Activated CD4-positive, alpha-beta T cell treated with anti-CD3 and anti-CD28 coated beads, Interleukin-10, Interleukin-2, amounts not matched to agents 100 ng/mL and 50 ng/mL, durations not matched to agents 16 hours and 8 hours (primary cell): ENCODE results near the gene AGAP3.
A peak's percentile ranks its signal among the peaks of the same experiment; 100 is the strongest.

Source experiments
- DNase-seq: peaks from one replicate; pipeline ENCODE4 v3.0.0-alpha.2; 2020

AGAP3 gene

DNA sequence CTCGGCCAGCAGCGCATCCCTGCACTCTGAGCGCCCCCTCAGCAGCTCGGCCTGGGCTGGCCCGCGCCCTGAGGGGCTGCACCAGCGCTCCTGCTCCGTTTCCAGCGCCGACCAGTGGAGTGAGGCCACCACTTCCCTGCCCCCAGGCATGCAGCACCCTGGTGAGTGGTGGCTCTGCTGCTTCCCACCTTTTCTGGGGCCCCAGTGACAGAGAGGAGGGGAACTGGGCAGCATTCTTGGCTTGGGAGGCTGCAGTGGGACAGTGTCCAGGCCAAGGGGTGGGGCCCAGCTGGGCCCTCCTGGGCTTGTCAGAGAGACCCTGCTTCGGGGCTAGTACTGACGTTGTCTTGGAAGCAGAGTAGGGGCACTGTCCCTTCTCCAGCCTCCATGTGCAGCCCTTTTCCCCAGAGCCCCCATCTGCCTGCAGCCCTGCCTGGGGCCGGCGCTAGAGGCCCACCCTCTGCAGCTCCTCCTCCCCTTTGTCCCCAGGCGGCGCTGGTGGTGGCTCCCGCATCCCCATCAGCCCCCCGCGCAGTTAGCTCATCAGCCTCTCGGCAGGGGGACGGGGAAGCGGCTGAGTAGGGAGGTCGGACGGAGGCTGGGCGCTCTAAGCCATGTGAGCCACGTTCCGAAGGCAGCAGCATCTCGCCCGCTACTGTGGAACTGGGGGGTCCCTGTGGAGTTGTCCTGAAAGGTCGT, 52.0 kb downstream of the AGAP3 start:
- DNase-seq = no peak

DNA sequence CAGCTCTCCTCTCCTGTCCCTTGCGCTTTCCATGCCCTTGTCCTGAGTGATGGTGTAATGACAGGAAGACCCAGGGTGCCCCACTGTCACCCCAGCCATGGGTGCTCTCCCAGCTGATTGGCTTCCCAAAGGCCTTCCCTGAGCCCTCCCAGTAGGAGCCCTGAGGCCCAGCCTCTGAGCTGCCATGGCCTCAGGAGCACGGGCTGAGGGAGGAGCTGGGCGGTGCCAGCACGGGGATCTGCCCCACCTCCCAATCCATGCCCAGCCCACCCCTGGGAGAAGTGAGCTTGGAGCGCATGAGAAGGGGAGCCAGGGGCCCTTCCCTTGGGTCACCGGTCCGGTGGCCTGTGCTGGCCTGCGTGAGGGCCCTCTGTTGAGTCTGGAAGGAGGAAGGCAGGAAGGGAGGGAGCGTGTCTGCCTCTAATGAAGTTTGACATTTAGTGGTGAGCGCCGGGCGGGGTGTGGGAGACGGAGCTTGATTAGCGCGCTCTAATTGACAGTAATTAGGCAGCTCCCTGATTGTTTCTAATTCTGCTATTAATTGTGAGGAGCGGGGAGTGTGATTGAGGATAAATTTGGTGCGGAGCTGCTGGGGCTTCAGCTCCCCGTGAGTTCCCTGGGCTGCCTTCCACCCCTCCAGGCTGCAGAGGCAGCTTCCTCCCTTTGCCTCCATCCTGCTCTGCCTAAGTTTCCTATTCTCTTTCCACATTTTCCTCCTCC, 53.0 kb downstream of the AGAP3 start:
- no peak for DNase-seq

DNA sequence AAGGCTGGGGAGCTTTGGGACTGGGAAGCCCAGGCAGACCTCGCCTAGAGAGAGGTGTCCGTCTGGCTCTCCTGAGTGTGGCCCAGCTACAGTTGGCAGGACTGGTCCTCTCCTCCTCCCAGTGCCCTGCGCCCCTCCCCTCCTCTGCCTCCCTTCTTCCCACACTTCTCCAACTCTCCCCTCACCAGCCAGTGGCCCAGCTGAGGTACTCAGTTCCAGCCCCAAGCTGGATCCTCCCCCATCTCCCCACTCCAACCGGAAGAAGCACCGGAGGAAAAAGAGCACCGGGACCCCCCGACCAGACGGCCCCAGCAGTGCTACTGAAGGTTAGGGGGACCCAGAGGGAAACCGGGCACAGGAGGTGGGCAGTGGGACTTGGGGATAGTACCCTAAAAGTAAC, 53.5 kb downstream of the AGAP3 start:
- no peak for DNase-seq

DNA sequence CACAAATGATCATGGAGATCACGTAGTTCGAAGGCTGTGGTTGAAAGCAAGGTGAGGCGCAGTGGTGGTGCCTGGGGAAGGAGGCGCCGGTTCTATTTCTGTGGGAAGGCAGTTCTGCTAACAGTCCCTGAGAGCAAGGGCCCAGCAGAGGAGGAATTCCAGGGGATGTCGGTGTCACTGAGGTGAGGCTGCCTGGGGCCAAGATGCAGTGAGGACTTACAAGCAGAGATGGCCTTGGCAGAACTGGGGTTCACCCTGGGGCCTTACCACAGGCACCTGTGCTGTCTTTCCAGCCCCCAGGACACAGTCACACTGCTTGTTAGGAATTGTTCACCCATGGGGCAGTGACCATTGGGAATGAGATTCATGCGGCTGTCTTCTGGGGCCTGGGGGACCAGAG, 54.6 kb downstream of the AGAP3 start:
- DNase-seq = no peak

DNA sequence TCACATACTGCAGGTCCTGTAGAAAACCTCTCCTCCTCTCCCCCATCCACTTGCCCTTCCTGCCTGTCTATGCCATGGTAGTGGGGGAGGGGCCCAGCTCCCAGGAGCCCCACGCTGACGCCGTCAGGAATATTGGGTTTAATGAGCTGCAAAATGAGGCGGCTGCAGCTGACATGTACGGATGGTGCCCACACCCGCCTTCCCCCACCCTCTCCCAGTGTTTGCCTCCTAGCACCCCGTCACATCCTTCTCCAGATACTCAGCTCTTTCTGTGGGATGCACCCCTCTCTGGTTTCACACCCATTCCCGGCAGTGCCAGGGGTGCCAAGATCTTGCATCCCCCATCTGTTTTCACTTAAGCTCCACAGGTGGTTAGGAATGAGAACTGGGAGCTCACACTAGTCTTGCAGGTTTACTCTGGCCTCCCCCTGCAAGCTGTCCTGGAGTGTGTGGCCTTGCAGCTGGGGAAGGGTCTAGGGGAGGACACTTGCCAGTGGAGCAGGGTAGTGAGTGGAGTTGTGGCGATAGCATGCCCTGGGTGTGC, 55.1 kb downstream of the AGAP3 start:
- no peak for DNase-seq

DNA sequence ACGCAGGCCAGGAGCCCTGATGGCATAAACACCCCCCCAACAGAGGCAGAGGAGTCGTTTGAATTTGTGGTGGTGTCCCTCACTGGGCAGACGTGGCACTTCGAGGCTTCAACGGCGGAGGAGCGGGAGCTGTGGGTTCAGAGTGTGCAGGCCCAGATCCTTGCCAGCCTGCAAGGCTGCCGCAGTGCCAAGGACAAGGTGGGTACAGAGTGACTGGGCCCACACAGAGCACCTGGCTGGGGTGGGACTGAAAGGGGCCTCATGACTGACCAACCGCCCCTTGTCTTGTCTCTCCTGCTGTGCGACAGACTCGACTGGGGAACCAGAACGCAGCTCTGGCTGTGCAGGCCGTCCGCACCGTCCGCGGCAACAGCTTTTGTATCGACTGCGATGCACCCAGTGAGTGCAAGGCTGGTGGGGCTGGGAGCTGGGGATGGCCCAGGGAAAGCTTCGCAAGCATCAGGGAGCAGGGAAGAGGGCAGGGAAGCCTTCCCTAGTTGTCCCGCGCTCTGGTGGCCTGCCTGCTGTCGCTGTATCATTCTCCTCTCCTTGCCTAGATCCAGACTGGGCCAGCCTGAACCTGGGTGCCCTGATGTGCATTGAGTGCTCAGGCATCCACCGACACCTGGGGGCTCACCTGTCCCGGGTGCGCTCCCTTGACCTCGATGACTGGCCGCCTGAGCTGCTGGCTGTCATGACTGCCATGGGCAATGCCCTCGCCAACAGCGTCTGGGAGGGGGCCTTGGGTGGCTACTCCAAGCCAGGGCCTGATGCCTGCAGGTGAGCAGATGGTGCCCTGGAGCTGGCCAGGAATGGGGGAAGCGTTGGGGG, 55.8 kb downstream of the AGAP3 start:
- no peak for DNase-seq

DNA sequence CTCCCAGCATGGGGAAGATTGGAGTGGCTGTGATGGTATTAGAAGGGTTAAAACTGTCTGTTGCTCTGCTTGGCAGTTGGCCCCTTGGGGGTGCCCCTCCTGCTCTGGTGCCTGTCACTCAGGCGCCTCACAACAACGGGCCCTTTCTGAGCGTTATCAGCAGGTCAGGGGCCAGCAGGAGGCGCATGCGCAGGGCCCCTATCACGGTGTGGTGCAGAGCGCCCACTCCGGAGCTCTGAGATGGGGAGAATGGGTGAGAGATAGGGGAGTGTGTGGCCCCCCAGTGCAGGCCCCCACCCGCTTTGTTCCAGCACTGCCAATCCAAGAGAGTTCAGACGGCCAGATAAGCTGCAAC, 56.4 kb downstream of the AGAP3 start:
- no peak for DNase-seq

DNA sequence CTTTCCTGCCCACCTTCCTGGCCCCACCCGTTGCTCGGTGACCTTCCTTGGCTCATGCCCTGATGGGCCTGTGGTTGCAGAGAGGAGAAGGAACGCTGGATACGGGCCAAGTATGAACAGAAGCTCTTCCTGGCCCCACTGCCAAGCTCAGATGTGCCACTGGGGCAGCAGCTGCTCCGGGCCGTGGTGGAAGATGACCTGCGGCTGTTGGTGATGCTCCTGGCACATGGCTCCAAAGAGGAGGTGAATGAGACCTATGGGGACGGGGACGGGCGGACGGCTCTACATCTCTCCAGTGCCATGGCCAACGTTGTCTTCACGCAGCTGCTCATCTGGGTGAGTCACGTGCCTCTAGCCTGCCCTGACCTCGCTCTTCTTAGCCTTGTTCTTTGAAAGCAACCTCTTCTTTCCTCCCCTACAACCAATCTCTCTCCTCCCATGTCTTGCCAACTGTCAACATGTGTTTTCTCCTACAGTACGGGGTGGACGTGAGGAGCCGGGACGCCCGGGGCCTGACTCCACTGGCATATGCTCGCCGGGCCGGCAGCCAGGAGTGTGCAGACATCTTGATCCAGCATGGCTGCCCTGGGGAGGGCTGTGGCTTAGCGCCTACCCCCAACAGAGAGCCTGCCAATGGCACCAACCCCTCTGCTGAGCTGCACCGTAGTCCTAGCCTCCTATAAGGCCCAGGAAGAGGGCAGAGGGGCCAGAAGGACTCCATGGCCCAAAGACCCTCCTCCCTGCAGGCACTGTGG, 57.2 kb downstream of the AGAP3 start:
- DNase-seq = no peak

DNA sequence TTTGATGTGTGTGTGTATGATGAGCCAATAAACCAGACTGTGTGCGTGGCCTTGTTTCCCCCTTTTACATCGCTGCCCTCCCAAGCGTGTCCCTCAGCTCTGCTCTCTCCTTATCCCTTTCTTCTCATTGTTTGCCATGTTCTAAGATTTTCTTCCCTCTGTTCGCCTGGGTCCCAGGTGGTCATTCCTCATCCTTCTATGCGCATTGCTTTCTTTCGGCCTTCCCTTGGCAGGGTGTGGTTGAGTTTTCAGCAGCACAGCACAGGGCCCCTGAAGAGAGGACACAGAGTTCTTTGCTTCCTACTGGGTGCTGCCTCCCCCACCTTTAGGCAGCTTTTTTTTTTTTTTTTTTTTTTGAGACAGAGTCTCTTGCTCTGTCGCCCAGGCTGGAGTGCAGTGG, 58.1 kb downstream of the AGAP3 start:
- no peak for DNase-seq

DNA sequence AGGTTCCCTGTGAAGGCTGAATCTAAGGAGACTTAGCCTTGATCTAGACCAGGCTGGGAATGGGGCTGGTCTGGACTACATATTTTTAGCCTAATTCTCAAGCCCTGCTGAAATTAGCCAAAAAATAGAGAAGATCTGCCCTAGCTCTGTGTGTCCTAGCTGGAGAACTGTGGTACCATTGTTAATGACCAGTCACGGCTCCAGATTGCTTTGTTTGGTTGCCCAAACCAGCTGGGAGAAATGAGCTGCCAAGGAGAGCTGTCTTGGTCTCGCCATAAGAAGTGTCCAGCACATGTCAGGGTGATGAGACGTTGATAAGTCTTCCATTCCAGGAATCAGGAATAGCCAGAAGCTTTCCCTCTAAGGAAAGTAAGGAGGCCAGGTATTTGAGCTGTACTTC, 60.5 kb downstream of the AGAP3 start:
- no peak for DNase-seq

DNA sequence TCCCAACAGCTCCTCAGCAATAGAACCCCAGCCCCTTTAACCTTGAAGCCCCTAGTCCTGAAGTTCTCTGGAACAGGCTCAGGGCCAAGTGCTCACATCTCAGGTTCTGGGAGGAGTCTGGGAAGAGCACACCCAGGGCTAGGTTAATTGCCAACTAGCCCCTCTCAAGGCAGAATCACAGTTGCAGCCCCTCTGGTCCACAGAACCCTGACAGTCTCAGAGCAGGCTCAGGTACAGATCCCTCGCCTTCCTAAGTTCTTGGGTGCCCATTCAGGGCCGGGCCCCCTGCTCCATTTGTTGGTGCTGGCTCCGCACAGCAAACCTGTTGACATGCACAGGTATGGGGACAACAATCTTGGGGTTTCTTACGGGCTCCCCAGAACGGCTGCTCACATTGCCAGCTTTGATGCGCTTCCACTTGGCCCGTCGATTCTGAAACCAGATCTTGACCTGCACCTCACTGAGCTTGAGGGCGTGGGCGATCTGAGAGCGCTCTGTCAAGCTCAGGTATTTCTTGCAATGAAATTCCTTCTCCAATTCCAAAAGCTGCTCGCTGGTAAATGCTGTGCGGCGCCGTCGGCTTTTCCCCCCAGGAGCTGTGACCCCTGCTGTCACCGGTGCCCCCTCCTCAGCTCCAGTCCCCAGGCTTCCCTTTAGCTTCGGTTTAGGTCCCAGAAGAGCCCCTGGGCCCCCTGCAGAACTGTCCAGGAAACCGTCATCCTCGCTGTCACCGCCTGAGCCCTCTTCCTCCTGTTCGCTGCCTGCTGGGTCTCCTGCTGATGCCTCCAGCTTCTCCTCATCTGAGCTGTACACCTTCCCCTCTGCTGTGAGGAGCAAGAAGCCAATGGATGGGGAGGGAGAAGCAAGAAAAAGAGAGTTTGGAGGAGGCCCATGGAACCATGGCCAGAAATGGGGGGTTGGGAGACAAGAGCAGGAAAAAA, 62.3 kb downstream of the AGAP3 start:
- no peak for DNase-seq

DNA sequence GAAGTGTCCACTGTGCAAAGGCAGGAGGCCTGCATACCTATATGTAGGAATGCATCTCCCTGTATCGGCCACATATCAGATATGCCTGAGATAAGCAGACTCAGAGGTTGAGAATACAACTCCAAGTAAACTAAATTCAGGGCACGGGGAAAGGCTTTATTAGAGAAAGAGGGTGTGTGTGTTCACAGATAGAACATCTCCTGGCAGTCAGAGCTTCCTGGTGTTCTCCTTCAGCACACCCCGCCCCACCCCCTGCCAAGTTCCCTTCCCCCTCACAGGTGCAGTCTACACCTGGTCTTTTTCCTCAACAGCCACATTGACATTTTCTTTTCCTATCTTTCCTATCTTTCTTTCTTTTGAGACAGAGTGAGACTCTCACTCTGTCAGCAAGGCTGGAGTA, 64.1 kb downstream of the AGAP3 start:
- DNase-seq = no peak

DNA sequence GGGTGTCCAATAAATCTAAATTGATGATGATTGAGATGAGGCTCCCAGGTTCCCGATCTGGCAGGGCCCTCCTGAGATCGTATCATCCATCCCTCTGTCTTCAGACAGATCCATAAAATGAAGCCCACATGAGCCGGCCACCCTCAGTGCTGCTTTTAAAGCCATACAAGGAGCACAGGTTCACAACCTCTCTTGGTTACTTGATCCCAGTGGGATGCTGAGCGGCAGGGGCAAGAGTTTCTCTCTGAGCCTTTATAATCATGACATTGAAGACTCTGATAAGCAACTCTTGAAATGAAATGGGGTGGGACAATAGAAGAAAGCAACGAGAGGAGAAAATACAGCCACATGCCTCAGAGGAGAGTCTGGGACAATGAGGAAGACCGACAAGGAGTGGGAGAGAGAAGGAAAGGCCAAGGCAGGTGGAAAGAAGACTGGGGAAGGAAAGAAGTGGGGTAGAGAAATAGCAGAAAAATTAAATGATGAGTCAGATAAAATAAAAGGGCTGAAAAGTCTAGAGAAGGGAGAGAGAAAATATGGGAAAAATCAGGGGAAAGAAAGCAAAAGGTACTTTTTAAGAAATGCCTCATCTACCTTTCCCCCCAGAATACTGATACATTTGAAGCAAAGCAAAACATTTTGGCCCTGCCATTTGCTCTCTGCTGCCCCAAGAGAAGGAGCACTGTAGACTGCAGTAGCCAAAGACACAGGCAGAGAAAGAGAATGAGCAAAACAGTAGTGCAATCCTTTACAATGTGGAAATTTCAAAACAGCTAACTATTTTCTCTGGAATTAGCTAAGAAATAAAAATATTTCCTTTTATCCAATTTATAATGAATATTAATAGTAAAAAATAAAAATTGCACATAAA, 66.6 kb downstream of the AGAP3 start:
- no peak for DNase-seq

DNA sequence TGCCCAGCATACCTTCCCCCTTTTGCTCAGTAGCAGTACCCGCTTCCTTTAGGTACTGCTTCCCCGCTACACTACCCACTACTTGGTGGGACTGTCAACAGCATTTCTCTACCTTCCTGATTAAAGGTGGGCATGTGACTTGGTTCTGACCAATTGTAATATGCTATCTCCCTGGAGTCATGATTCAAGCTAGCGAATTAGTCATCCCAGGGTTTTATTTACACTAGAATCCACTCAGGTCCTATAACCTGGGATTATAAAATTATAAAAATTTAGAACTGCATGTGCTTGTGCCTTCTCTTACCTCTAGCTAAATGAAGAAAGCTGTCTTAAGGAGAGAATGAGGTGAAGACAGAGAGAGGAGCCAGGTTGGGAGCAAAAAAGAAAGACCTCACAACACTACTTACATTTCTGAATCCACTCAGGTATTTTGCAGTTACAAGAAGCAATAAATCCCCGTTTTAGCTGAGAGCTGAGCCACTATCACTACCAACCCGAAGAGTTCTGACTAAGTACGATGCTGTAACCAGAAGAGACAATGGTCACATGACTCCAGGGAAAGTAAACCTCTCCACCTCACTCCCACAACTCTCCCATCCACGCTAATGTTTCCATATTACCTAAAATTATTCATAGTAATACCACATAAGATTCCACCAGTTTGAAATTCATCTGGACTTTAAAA, 71.5 kb downstream of the AGAP3 start:
- DNase-seq = no peak

DNA sequence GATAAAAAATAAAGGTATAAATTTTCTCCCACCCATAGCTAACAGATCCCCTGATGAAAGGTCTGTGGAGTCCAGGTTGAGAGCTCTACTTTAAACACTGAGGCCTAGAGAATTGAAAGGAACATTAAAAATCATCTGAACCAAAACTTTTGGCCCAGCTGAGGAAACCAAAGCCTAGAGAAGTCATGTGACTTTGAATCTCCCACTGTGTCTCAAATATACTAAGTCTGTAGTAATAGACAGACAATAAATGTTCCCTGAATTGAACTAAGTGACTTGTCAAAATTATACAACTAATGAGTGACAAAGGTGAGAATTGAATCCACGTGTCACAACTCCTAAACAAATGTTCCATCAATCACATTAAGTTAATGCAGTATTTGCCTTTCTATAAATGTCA, 75.5 kb downstream of the AGAP3 start:
- DNase-seq = no peak

DNA sequence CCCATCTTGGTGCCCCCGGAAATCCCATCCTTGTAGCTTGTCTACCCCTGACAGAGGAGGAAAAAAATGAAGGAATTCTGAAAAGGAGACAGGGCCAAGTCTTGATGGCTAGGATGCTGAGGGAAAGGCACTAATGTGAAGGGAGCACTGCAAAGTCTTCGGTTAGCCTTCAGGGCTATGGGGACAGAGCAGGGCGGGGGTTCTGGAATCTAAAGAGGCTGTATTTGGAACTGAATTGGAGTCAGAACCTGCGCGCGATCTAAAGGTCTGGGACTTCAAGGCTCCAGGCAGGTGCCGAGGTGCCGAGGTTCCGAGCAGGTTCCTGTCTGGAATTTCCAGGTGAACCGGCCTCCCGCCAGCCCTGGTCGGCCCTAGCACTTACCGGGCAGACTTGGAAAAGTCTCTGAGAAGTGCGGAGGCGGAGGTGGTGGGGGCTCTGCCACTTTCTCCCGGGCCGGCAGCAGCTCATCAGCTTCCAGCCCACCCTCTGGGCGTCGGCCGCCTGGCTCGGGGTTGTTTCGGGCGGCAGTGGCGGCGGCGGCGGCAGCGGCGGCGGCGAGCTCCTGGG, 80.4 kb downstream of the AGAP3 start:
- no peak for DNase-seq

DNA sequence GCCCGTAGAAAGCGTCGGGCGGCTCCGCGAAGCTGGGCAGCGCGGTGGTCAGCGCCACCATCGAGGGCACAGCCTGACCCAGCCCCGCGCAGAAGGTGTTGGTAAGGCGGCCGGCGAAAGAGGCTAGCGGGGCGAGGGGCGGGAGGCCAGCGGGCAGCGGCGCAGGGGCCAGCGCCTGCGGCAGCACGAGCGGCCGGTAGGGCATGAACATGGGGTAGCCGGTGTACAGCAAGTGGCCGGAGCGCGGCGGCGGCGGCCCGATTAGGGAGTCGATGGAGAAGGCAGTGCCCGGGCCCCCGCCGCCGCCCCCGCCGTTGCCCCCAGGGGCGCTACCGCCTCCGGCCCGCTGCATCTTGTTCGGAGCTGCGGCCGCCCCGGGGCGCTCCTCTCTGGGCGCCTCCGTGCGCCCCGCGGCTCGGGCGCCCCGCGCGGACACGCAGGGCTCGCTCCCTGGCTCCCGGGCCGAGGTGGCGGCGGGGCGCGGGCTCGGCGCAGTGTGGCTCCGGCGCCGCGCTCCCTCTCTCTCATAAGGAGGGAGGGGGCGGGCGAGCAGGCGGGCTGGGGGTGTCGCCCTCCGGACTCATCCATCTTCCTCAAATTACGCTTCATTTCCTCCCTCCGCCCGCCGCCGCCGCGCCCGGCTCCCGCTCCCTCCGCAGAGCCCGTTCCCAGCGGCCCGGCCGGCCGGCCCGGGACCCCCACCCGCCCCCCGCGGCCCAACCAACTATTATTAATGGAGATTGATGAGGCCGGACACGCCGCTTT, 81.1 kb downstream of the AGAP3 start, which contains the start of gene GBX1:
Gene GBX1 (minus strand): TSS at position 498 of the 765 bp plus-strand sequence. CDS start 146 bp downstream, at position 352.
- DNase-seq = no peak

DNA sequence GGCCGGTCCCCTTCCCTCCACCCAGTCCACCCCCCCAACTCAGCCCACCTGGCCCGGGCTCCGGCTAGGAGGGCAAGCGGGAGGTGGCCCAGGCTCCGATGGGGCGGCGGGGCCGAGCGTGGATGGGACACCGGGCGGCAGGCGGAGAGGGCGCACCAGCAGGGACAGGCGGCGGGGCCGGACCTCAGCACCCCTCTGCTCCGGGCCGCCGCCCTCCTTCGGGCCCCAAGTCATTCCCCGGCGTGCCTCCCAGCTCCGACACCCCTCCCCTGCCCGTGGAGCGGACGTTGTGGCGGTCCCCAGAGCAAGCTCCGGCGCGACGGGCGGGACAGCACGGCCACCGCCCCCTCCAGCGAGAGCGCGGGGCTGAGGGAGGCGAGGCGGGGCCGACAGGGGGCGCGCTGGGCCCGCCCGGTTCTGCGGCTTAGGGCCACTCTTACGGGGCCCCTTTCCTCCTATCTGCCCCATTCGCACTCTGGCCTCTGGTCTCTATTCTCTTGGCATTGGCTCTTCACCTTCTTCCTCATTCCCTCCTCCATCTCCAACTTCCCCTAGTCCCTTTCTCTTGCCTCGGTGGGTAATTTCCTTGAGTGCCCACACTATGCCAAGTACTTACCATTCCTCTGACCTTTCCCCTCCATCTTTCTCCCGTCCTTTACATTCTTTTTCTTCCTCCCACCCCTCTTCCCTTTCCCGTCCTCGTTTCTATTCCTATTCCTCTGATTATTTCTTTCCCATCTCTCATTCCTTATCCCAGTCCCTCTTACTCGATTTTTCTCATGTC, 81.9 kb downstream of the AGAP3 start:
- DNase-seq = peak; percentile 61
